D721Med (cell line): ENCODE data around the gene FUT7.

Experiments used
- DNase-seq: peaks from one replicate; pipeline ENCODE4 v3.0.0; 2011; ENCODE audit warnings: low spot score; ENCODE audit not compliant: insufficient read length
- FAIRE-seq: peaks from 2 replicates; lab custom pipeline; 2011; peaks lifted over from hg19 to GRCh38; lab: Jason Lieb, UNC
- CTCF ChIP-seq: IDR thresholded peaks from 2 replicates; pipeline ENCODE4 v1.5.1; 2012; ENCODE audit warnings: mild to moderate bottlenecking, control low read depth; ENCODE audit not compliant: insufficient read depth; ENCODE audit errors: missing control alignments

Gene FUT7

GRCh38 chr9:136983656-136984314 is 48.1 kb downstream of the FUT7 start:
- DNase-seq (no peak), FAIRE-seq (no peak)
- TF ChIP-seq CTCF: no peak

- TF ChIP-seq CTCF: no peak
- no peak for DNase-seq
- FAIRE-seq: no peak
These were observed 48.7 kb downstream of the FUT7 start for GRCh38 chr9:136983167-136983566.

- DNase-seq (no peak), FAIRE-seq (no peak)
- no peak for TF ChIP-seq CTCF
These were observed 49.4 kb downstream of the FUT7 start, which contains the start of gene LCNL1 for GRCh38 chr9:136982232-136983051. Gene LCNL1 (plus strand): TSS chr9:136982993. CDS start chr9:136983587, 594 bp downstream.

GRCh38 chr9:136981588-136982231 is 50.2 kb downstream of the FUT7 start:
- FAIRE-seq: no peak
- DNase-seq: no peak
- no peak for TF ChIP-seq CTCF

GRCh38 chr9:136980669-136981478 is 51.0 kb downstream of the FUT7 start:
- FAIRE-seq: no peak
- no peak for TF ChIP-seq CTCF
- no peak for DNase-seq
